GM12878 (cell line): Measurements from ENCODE around the gene HSPA12A.

Experiments
- DPF2 ChIP-seq: fragments of 450-650 bp; IDR thresholded peaks from 2 replicates; pipeline ENCODE4 v1.6.1; 2017; ENCODE audit warnings: mild to moderate bottlenecking
- EGR1 ChIP-seq, 2 experiments: IDR thresholded peaks; 1 replicate in 1 of 2; 2 replicates in 1 of 2; pipeline ENCODE4 v1.6.1; 2011 to 2012; ENCODE audit warnings: low read depth in 2 of 2, low read length in 2 of 2, borderline replicate concordance in 1 of 2, mild to moderate bottlenecking in 1 of 2, moderate library complexity in 1 of 2
- ETV6 ChIP-seq, 2 experiments: fragments of 450-650 bp in 1 of 2; IDR thresholded peaks in 1 of 2; conservative IDR thresholded peaks in 1 of 2; 2 replicates each; pipeline ENCODE4 v1.6.1; 2014; ENCODE audit warnings: antibody characterized with exemption in 1 of 2, borderline replicate concordance in 1 of 2, low read depth in 1 of 2, mild to moderate bottlenecking in 1 of 2, moderate library complexity in 1 of 2
- KAT2A ChIP-seq: conservative IDR thresholded peaks from 2 replicates; pipeline ENCODE4 v1.6.1; 2011; ENCODE audit warnings: low read depth, low read length; ENCODE audit not compliant: control insufficient read depth
- POLR2AphosphoS5 ChIP-seq: IDR thresholded peaks from 2 replicates; pipeline ENCODE4 v1.6.1; 2011; ENCODE audit warnings: mild to moderate bottlenecking, low read length, inconsistent platforms
- RFX5 ChIP-seq: IDR thresholded peaks from 2 replicates; pipeline ENCODE4 v1.6.1; 2011; ENCODE audit warnings: low read depth, low read length, improper control_type of control experiment
- ZBED1 ChIP-seq: IDR thresholded peaks from 2 replicates; pipeline ENCODE4 v1.6.1; 2016; ENCODE audit warnings: borderline replicate concordance
- TF ChIP-seq, protein P1 (sequence below): IDR thresholded peaks from 2 replicates; pipeline ENCODE4 v1.6.1; 2012; ENCODE audit warnings: low read length, inconsistent platforms
- TF ChIP-seq, protein P2 (sequence below): IDR thresholded peaks from 2 replicates; pipeline ENCODE4 v1.6.1; 2011; ENCODE audit warnings: low read depth, low read length, improper control_type of control experiment, borderline replicate concordance
- TF ChIP-seq, protein P3 (sequence below), 3 experiments: IDR thresholded peaks in 2 of 3; conservative IDR thresholded peaks in 1 of 3; 2 replicates each; pipeline ENCODE4 v1.5.1; 2011; ENCODE audit warnings: low read depth in 3 of 3, low read length in 3 of 3, mild to moderate bottlenecking in 3 of 3, control low read depth in 2 of 3, moderate library complexity in 2 of 3, inconsistent platforms in 1 of 3, mixed read lengths in 1 of 3; ENCODE audit not compliant: control insufficient read depth in 2 of 3, insufficient read depth in 1 of 3; ENCODE audit errors: extremely low read depth in 1 of 3

DNA sequence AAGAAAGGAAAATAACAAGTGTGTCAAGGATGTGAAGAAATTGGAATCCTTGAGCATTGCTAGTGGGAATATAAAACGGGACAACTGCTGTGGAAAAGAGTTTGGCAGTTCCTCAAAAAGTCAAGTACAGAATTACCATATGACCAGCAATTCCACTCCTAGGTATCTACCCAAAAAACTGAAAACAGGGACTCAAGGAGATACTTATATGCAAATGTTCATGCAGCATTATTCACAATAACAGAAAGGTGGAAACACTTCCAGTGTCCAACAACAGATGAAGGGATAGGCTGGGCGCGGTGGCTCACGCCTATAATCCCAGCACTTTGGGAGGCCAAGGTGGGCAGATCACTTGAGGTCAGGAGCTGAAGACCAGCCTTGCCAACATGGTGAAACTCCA, 33.5 kb downstream of the HSPA12A start:
- TF ChIP-seq ZBED1, result no peak
- TF ChIP-seq, protein P1, sequence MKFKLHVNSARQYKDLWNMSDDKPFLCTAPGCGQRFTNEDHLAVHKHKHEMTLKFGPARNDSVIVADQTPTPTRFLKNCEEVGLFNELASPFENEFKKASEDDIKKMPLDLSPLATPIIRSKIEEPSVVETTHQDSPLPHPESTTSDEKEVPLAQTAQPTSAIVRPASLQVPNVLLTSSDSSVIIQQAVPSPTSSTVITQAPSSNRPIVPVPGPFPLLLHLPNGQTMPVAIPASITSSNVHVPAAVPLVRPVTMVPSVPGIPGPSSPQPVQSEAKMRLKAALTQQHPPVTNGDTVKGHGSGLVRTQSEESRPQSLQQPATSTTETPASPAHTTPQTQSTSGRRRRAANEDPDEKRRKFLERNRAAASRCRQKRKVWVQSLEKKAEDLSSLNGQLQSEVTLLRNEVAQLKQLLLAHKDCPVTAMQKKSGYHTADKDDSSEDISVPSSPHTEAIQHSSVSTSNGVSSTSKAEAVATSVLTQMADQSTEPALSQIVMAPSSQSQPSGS, result no peak
- TF ChIP-seq, protein P2, sequence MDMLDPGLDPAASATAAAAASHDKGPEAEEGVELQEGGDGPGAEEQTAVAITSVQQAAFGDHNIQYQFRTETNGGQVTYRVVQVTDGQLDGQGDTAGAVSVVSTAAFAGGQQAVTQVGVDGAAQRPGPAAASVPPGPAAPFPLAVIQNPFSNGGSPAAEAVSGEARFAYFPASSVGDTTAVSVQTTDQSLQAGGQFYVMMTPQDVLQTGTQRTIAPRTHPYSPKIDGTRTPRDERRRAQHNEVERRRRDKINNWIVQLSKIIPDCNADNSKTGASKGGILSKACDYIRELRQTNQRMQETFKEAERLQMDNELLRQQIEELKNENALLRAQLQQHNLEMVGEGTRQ, result no peak
- no peak for TF ChIP-seq RFX5
- no peak for TF ChIP-seq EGR1 (IDR thresholded peaks at IDR 0.05; ENCODE audit: borderline replicate concordance in 1 of 2, low read depth in 2 of 2, low read length in 2 of 2)
- TF ChIP-seq, protein P3, sequence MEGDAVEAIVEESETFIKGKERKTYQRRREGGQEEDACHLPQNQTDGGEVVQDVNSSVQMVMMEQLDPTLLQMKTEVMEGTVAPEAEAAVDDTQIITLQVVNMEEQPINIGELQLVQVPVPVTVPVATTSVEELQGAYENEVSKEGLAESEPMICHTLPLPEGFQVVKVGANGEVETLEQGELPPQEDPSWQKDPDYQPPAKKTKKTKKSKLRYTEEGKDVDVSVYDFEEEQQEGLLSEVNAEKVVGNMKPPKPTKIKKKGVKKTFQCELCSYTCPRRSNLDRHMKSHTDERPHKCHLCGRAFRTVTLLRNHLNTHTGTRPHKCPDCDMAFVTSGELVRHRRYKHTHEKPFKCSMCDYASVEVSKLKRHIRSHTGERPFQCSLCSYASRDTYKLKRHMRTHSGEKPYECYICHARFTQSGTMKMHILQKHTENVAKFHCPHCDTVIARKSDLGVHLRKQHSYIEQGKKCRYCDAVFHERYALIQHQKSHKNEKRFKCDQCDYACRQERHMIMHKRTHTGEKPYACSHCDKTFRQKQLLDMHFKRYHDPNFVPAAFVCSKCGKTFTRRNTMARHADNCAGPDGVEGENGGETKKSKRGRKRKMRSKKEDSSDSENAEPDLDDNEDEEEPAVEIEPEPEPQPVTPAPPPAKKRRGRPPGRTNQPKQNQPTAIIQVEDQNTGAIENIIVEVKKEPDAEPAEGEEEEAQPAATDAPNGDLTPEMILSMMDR (IDR thresholded peaks at IDR 0.05 in 2 of 3, conservative IDR thresholded peaks at IDR 0.05 in 1 of 3; ENCODE audit: control insufficient read depth in 2 of 3, extremely low read depth in 1 of 3, insufficient read depth in 1 of 3, low read depth in 3 of 3, low read length in 3 of 3), result no peak
- no peak for TF ChIP-seq DPF2
- no peak for TF ChIP-seq KAT2A
- no peak for TF ChIP-seq ETV6 (conservative IDR thresholded peaks at IDR 0.05 in 1 of 2, IDR thresholded peaks at IDR 0.05 in 1 of 2; ENCODE audit: borderline replicate concordance in 1 of 2, low read depth in 1 of 2)
- no peak for TF ChIP-seq POLR2AphosphoS5
